ENCODE results near the gene CABYR.

The CABYR gene

GRCh38 chr18:24185805-24186204, 46.9 kb downstream of the CABYR start:
- Histone ChIP-seq H3K36me3 (ENCODE audit: control insufficient read depth, insufficient read depth, low read length) (no peaks in the 10 kb centered on the region), H3K4me2 (ENCODE audit: low read length) (no peak overlapping the region), H2AFZ (no peak overlapping the region), H3K9ac (no peak overlapping the region), H3K4me3 (ENCODE audit: low read depth, low read length) (no peak overlapping the region), H3K9me3 (ENCODE audit: control insufficient read depth, low read length) (no peaks in the 10 kb centered on the region), H3K27ac (no peak overlapping the region), H3K27me3 (ENCODE audit: control insufficient read depth, insufficient read depth, low read length) (no peaks in the 10 kb centered on the region), H3K4me1 (peaks cover 2% of the 10 kb centered on the region), H3K79me2 (no peaks in the 10 kb centered on the region)
- no peak for TF ChIP-seq CTCF (IDR thresholded peaks at IDR 0.05)

GRCh38 chr18:24187049-24187448, 48.2 kb downstream of the CABYR start:
- no peak overlapping the region for H3K4me3 ChIP-seq (ENCODE audit: low read depth, low read length)
- no peak for TF ChIP-seq CTCF (IDR thresholded peaks at IDR 0.05)
- peaks cover 6% of the 10 kb centered on the region for H3K4me1 ChIP-seq
- no peak overlapping the region for H2AFZ ChIP-seq
- no peaks in the 10 kb centered on the region for H3K79me2 ChIP-seq
- no peaks in the 10 kb centered on the region for H3K9me3 ChIP-seq (ENCODE audit: control insufficient read depth, low read length)
- H3K36me3 ChIP-seq (ENCODE audit: control insufficient read depth, insufficient read depth, low read length), result no peaks in the 10 kb centered on the region
- no peak overlapping the region for H3K9ac ChIP-seq
- H3K27ac ChIP-seq, result no peak overlapping the region
- H3K4me2 ChIP-seq (ENCODE audit: low read length), result no peak overlapping the region
- H3K27me3 ChIP-seq (ENCODE audit: control insufficient read depth, insufficient read depth, low read length), result no peaks in the 10 kb centered on the region

- H3K4me3 ChIP-seq (ENCODE audit: low read depth, low read length), result no peak overlapping the region
- no peaks in the 10 kb centered on the region for H3K27me3 ChIP-seq (ENCODE audit: control insufficient read depth, insufficient read depth, low read length)
- no peak overlapping the region for H2AFZ ChIP-seq
- H3K27ac ChIP-seq, result no peak overlapping the region
- no peak overlapping the region for H3K9ac ChIP-seq
- no peaks in the 10 kb centered on the region for H3K79me2 ChIP-seq
- no peak for TF ChIP-seq CTCF (IDR thresholded peaks at IDR 0.05)
- no peaks in the 10 kb centered on the region for H3K36me3 ChIP-seq (ENCODE audit: control insufficient read depth, insufficient read depth, low read length)
- H3K9me3 ChIP-seq (ENCODE audit: control insufficient read depth, low read length), result no peaks in the 10 kb centered on the region
- H3K4me1 ChIP-seq, result peaks cover 6% of the 10 kb centered on the region
- no peak overlapping the region for H3K4me2 ChIP-seq (ENCODE audit: low read length)
Observed at GRCh38 chr18:24187689-24188088, 48.8 kb downstream of the CABYR start.

- no peaks in the 10 kb centered on the region for H3K79me2 ChIP-seq
- H3K4me1 ChIP-seq, result peaks cover 6% of the 10 kb centered on the region
- H3K27ac ChIP-seq, result no peak overlapping the region
- H2AFZ ChIP-seq, result no peak overlapping the region
- no peaks in the 10 kb centered on the region for H3K36me3 ChIP-seq (ENCODE audit: control insufficient read depth, insufficient read depth, low read length)
- no peak for TF ChIP-seq CTCF (IDR thresholded peaks at IDR 0.05)
- no peaks in the 10 kb centered on the region for H3K9me3 ChIP-seq (ENCODE audit: control insufficient read depth, low read length)
- no peaks in the 10 kb centered on the region for H3K27me3 ChIP-seq (ENCODE audit: control insufficient read depth, insufficient read depth, low read length)
- no peak overlapping the region for H3K9ac ChIP-seq
- no peak overlapping the region for H3K4me2 ChIP-seq (ENCODE audit: low read length)
- H3K4me3 ChIP-seq (ENCODE audit: low read depth, low read length), result no peak overlapping the region
Observed at GRCh38 chr18:24188120-24188519, 49.3 kb downstream of the CABYR start.

DNA sequence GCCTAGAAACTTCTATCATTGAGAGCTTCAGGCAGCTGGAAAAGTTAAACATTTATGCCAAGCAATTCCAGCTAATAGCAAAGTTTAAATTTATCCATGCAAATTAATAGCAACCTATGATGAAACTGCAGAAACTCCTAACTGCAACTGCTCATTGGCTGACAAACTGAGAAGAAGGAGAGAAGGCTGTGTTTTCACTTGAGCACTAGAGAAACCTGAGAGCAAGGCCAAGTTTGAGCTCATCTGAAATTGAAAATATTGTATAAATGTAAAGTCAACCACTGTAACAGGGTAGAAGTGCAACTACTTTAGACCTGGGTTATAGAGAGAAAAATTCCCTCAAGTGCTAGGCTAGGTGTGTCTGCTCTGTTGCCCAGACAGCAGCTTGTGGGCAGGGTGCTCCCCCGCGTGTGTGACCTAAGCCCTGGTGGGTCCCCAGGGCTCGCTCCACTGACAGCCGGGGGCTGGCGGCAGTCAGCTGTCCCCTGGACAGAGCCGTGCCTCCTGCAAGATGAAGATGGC, 50.2 kb downstream of the CABYR start:
- Histone ChIP-seq H3K4me1 (peaks cover 6% of the 10 kb centered on the region), H3K27me3 (ENCODE audit: control insufficient read depth, insufficient read depth, low read length) (no peaks in the 10 kb centered on the region), H3K9me3 (ENCODE audit: control insufficient read depth, low read length) (no peaks in the 10 kb centered on the region), H2AFZ (no peak overlapping the region), H3K27ac (no peak overlapping the region), H3K79me2 (no peaks in the 10 kb centered on the region), H3K36me3 (ENCODE audit: control insufficient read depth, insufficient read depth, low read length) (no peaks in the 10 kb centered on the region), H3K4me3 (ENCODE audit: low read depth, low read length) (no peak overlapping the region), H3K9ac (no peak overlapping the region), H3K4me2 (ENCODE audit: low read length) (no peak overlapping the region)
- TF ChIP-seq CTCF (IDR thresholded peaks at IDR 0.05), result no peak

All from parathyroid adenoma (tissue), 2 donors.